Neural cell (in vitro differentiated cells): Measurements from ENCODE around the gene GRID1. TPM values are rescaled to one million over a fixed set of nuclear protein-coding genes. Genes with fewer than 3 reads are reported as not detected.

Source experiments
- H2AFZ ChIP-seq: fragments of 200-600, 300-800 bp; sonication (generic), shearing (Covaris generic); 2 replicates; pipeline ENCODE4 v1.6.0; 2014; ENCODE audit warnings: low read depth, mild to moderate bottlenecking, antibody characterized with exemption, low read length, moderate library complexity
- H3F3A ChIP-seq: fragments of 200-600 bp; shearing (Covaris generic); 2 replicates; pipeline ENCODE4 v1.6.1; 2016; ENCODE audit warnings: mild to moderate bottlenecking, moderate library complexity, mixed read lengths, antibody characterized with exemption, low read length; ENCODE audit not compliant: insufficient read depth, poor library complexity, severe bottlenecking
- H3K27ac ChIP-seq: fragments of 200-600, 300-800 bp; sonication (generic), shearing (Covaris generic); 2 replicates; pipeline ENCODE4 v1.5.1; 2014; ENCODE audit warnings: mild to moderate bottlenecking, low read length, moderate library complexity
- H3K27me3 ChIP-seq: fragments of 300-800, 200-600 bp; sonication (generic), shearing (Covaris generic); 2 replicates; pipeline ENCODE4 v1.6.0; 2014; ENCODE audit warnings: mild to moderate bottlenecking, low read depth, low read length, moderate library complexity; ENCODE audit not compliant: insufficient read depth
- H3K36me3 ChIP-seq: fragments of 300-800, 200-600 bp; sonication (generic), shearing (Covaris generic); 2 replicates; pipeline ENCODE4 v1.5.1; 2014; ENCODE audit warnings: mild to moderate bottlenecking, antibody characterized with exemption, low read length, moderate library complexity; ENCODE audit not compliant: insufficient read depth
- H3K4me2 ChIP-seq: fragments of 300-800, 200-600 bp; sonication (generic), shearing (Covaris generic); 2 replicates; pipeline ENCODE4 v1.6.0; 2014; ENCODE audit warnings: mild to moderate bottlenecking, low read length
- H3K4me3 ChIP-seq: fragments of 300-800, 200-600 bp; sonication (generic), shearing (Covaris generic); 2 replicates; pipeline ENCODE4 v1.5.1; 2014; ENCODE audit warnings: mild to moderate bottlenecking, low read length, moderate library complexity
- H3K79me2 ChIP-seq: fragments of 200-600 bp; shearing (Covaris generic); replicated peaks from 2 replicates; pipeline ENCODE4 v1.6.0; 2014; ENCODE audit warnings: mild to moderate bottlenecking, low read length, moderate library complexity; ENCODE audit not compliant: insufficient read depth
- H3K9ac ChIP-seq: fragments of 300-800, 200-600 bp; sonication (generic), shearing (Covaris generic); 2 replicates; pipeline ENCODE4 v1.6.1; 2016; ENCODE audit warnings: mild to moderate bottlenecking, low read length, mixed read lengths
- H3K9me2 ChIP-seq: fragments of 200-600 bp; shearing (Covaris generic); 2 replicates; pipeline ENCODE4 v1.6.1; 2016; ENCODE audit warnings: mild to moderate bottlenecking, low read length, mixed read lengths; ENCODE audit not compliant: insufficient read depth
- H3K9me3 ChIP-seq: fragments of 200-600, 300-800 bp; sonication (generic), shearing (Covaris generic); 2 replicates; pipeline ENCODE4 v1.6.1; 2016; ENCODE audit warnings: mild to moderate bottlenecking, mixed run types, low read length, moderate library complexity, mixed read lengths
- H4K20me1 ChIP-seq: fragments of 200-600 bp; shearing (Covaris generic); 2 replicates; pipeline ENCODE4 v1.6.1; 2016; ENCODE audit warnings: mild to moderate bottlenecking, mixed run types; ENCODE audit not compliant: insufficient read depth
- EP300 ChIP-seq: fragments of 450-650 bp; conservative IDR thresholded peaks from 2 replicates; pipeline ENCODE4 v1.6.1; 2014; ENCODE audit warnings: antibody characterized with exemption, mild to moderate bottlenecking, moderate library complexity; ENCODE audit not compliant: poor library complexity, severe bottlenecking
- EZH2 ChIP-seq: fragments of 200-600, 300-800 bp; shearing (Covaris generic), sonication (generic); IDR thresholded peaks from 2 replicates; pipeline ENCODE4 v1.6.1; 2014; ENCODE audit warnings: antibody characterized with exemption, low read length, borderline replicate concordance, mild to moderate bottlenecking; ENCODE audit not compliant: insufficient read depth, poor library complexity, severe bottlenecking
- MXI1 ChIP-seq: fragments of 450-650 bp; conservative IDR thresholded peaks from 2 replicates; pipeline ENCODE4 v1.6.1; 2014; ENCODE audit warnings: antibody characterized with exemption, mild to moderate bottlenecking; ENCODE audit not compliant: poor library complexity, severe bottlenecking
- POLR2AphosphoS5 ChIP-seq: IDR thresholded peaks from 2 replicates; pipeline ENCODE4 v1.6.1; 2012
- RAD21 ChIP-seq: fragments of 450-650 bp; conservative IDR thresholded peaks from 2 replicates; pipeline ENCODE4 v1.6.1; 2014; ENCODE audit warnings: antibody characterized with exemption, mild to moderate bottlenecking, moderate library complexity
- SMC3 ChIP-seq: fragments of 450-650 bp; conservative IDR thresholded peaks from 2 replicates; pipeline ENCODE4 v1.6.1; 2014; ENCODE audit warnings: antibody characterized with exemption, mild to moderate bottlenecking, moderate library complexity; ENCODE audit not compliant: poor library complexity
- TAF1 ChIP-seq: IDR thresholded peaks from 2 replicates; pipeline ENCODE4 v1.6.1; 2012; ENCODE audit warnings: low read depth
- polyA plus RNA-seq: library from polyadenylated mRNA; depleted of rRNA; stranded (reverse); fragments of >200 nt; gene quantifications from 2 replicates; pipeline ENCODE4 v1.2.3, GENCODE V29; 2014
- TF ChIP-seq, protein P1 (sequence below): fragments of 450-650 bp; IDR thresholded peaks from 2 replicates; pipeline ENCODE4 v1.5.1; 2014; ENCODE audit warnings: antibody characterized with exemption, mild to moderate bottlenecking, moderate library complexity; ENCODE audit not compliant: poor library complexity, severe bottlenecking
- TF ChIP-seq, protein P2 (sequence below): IDR thresholded peaks from 2 replicates; pipeline ENCODE4 v1.6.1; 2012; ENCODE audit warnings: borderline replicate concordance

GRID1 gene
- polyA plus RNA-seq, 1 donor from 2014 or later: 7.3 TPM

- no peak overlapping the region for H3K4me2 ChIP-seq
- H3K27ac ChIP-seq: no peak overlapping the region
- no peaks in the 10 kb centered on the region for H4K20me1 ChIP-seq
- H3K27me3 ChIP-seq: no peaks in the 10 kb centered on the region
- H2AFZ ChIP-seq: no peak overlapping the region
- H3K4me3 ChIP-seq: no peak overlapping the region
- no peak overlapping the region for H3K9ac ChIP-seq
- H3F3A ChIP-seq: no peaks in the 10 kb centered on the region
- H3K9me3 ChIP-seq: no peaks in the 10 kb centered on the region
- TF ChIP-seq RAD21 (no peak), EZH2 (no peak), POLR2AphosphoS5 (no peak), MXI1 (no peak), TAF1 (no peak), SMC3 (no peak), EP300 (no peak)
- TF ChIP-seq, protein P1, sequence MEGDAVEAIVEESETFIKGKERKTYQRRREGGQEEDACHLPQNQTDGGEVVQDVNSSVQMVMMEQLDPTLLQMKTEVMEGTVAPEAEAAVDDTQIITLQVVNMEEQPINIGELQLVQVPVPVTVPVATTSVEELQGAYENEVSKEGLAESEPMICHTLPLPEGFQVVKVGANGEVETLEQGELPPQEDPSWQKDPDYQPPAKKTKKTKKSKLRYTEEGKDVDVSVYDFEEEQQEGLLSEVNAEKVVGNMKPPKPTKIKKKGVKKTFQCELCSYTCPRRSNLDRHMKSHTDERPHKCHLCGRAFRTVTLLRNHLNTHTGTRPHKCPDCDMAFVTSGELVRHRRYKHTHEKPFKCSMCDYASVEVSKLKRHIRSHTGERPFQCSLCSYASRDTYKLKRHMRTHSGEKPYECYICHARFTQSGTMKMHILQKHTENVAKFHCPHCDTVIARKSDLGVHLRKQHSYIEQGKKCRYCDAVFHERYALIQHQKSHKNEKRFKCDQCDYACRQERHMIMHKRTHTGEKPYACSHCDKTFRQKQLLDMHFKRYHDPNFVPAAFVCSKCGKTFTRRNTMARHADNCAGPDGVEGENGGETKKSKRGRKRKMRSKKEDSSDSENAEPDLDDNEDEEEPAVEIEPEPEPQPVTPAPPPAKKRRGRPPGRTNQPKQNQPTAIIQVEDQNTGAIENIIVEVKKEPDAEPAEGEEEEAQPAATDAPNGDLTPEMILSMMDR: no peak
- no peaks in the 10 kb centered on the region for H3K36me3 ChIP-seq
- H3K9me2 ChIP-seq: no peaks in the 10 kb centered on the region
- no peaks in the 10 kb centered on the region for H3K79me2 ChIP-seq
Observed at GRCh38 chr10:86190291-86190690, 176.3 kb downstream of the GRID1 start.

DNA sequence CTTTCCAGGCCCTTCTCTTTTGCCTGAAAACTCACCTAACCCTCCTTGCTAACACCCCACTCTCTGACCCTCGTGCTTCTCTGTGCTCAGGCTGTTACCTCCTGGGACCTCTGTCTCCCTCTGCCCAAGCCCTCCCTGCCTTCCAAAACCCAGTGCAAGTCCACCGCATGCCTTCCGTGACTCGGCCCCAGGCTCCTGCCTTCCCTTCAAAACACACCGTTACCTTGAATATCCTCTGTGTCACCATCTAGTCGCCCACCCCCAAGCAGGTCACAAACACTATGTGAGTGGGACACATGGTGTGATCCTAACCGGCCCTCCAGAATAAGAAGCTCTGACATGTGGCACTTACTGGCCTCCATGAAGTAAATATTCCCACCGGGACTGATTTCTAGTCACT lies 176.7 kb downstream of the GRID1 start:
- no peaks in the 10 kb centered on the region for H3K36me3 ChIP-seq
- no peak overlapping the region for H3K9ac ChIP-seq
- no peaks in the 10 kb centered on the region for H3K9me2 ChIP-seq
- no peak overlapping the region for H3K27ac ChIP-seq
- no peak overlapping the region for H3K4me3 ChIP-seq
- no peaks in the 10 kb centered on the region for H3K9me3 ChIP-seq
- H3K27me3 ChIP-seq: no peaks in the 10 kb centered on the region
- no peak for TF ChIP-seq SMC3
- no peak for TF ChIP-seq EP300
- TF ChIP-seq TAF1: no peak
- TF ChIP-seq, protein P2, sequence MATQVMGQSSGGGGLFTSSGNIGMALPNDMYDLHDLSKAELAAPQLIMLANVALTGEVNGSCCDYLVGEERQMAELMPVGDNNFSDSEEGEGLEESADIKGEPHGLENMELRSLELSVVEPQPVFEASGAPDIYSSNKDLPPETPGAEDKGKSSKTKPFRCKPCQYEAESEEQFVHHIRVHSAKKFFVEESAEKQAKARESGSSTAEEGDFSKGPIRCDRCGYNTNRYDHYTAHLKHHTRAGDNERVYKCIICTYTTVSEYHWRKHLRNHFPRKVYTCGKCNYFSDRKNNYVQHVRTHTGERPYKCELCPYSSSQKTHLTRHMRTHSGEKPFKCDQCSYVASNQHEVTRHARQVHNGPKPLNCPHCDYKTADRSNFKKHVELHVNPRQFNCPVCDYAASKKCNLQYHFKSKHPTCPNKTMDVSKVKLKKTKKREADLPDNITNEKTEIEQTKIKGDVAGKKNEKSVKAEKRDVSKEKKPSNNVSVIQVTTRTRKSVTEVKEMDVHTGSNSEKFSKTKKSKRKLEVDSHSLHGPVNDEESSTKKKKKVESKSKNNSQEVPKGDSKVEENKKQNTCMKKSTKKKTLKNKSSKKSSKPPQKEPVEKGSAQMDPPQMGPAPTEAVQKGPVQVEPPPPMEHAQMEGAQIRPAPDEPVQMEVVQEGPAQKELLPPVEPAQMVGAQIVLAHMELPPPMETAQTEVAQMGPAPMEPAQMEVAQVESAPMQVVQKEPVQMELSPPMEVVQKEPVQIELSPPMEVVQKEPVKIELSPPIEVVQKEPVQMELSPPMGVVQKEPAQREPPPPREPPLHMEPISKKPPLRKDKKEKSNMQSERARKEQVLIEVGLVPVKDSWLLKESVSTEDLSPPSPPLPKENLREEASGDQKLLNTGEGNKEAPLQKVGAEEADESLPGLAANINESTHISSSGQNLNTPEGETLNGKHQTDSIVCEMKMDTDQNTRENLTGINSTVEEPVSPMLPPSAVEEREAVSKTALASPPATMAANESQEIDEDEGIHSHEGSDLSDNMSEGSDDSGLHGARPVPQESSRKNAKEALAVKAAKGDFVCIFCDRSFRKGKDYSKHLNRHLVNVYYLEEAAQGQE: no peak
- TF ChIP-seq, protein P1: no peak
- no peak for TF ChIP-seq POLR2AphosphoS5
- no peak for TF ChIP-seq MXI1
- no peak for TF ChIP-seq EZH2
- no peak for TF ChIP-seq RAD21
- H2AFZ ChIP-seq: no peak overlapping the region
- no peaks in the 10 kb centered on the region for H4K20me1 ChIP-seq
- H3F3A ChIP-seq: no peaks in the 10 kb centered on the region
- no peak overlapping the region for H3K4me2 ChIP-seq
- H3K79me2 ChIP-seq: no peaks in the 10 kb centered on the region
